Stomach (tissue), 9 donors: ENCODE measurements around the gene REPS2. TPM values are rescaled to one million over a fixed set of nuclear protein-coding genes. Genes with fewer than 3 reads are reported as not detected.
A peak's percentile ranks its signal among the peaks of the same experiment; 100 is the strongest.

Experiments used
- DNase-seq, 2 donors: peaks; one replicate each; pipeline versions ENCODE4 v3.0.0 to v3.0.0-alpha.2; 2013 to 2019
- H3K27ac ChIP-seq, 5 donors: fragments of 200-600 bp in 4 of 5; sonication (generic) in 4 of 5; one replicate each; pipeline ENCODE4 v1.5.1; 2013 to 2019; ENCODE audit warnings: mild to moderate bottlenecking in 1 of 5, moderate library complexity in 1 of 5
- H3K27me3 ChIP-seq, 3 donors: fragments of 200-600 bp; sonication (generic); one replicate each; pipeline ENCODE4 v1.5.1; 2017 to 2019; ENCODE audit warnings: mixed run types in 1 of 3
- H3K36me3 ChIP-seq, 4 donors: fragments of 200-600 bp; sonication (generic); 1 replicate in 3 of 4; 2 replicates in 1 of 4; pipeline ENCODE4 v1.5.1; 2016 to 2019
- H3K4me1 ChIP-seq, 4 donors: fragments of 200-600 bp; sonication (generic); one replicate each; pipeline ENCODE4 v1.5.1; 2016 to 2019
- H3K4me3 ChIP-seq, 4 donors: fragments of 200-600 bp; sonication (generic) in 3 of 4; one replicate each; pipeline ENCODE4 v1.5.1; 2016 to 2019; ENCODE audit warnings: mild to moderate bottlenecking in 1 of 4
- H3K9me3 ChIP-seq, 4 donors: fragments of 200-600 bp; sonication (generic); one replicate each; pipeline ENCODE4 v1.5.1; 2016 to 2019
- EP300 ChIP-seq: sonication (generic); formaldehyde crosslinking; IDR thresholded peaks from one replicate; pipeline ENCODE4 v1.6.1; 2017; ENCODE audit warnings: antibody characterized with exemption
- POLR2A ChIP-seq, 4 donors: fragments of 450-650 bp; IDR thresholded peaks; one replicate each; pipeline ENCODE4 v1.6.1; 2016; ENCODE audit warnings: antibody characterized with exemption in 4 of 4, control low read depth in 2 of 4, mild to moderate bottlenecking in 1 of 4, moderate library complexity in 1 of 4
- POLR2AphosphoS5 ChIP-seq, 3 donors: sonication (generic); formaldehyde crosslinking; IDR thresholded peaks; one replicate each; pipeline ENCODE4 v1.6.1; 2016; ENCODE audit warnings: antibody characterized with exemption in 3 of 3
- whole genome bisulfite sequencing, 5 donors: extraction: QIAGEN DNeasy Blood & Tissue Kit in 3 of 5; methylation state at CpG; one replicate each; pipeline versions ENCODE4 v1.1.5 to v1.1.7; 2013 to 2018; 5-methylcytosine and 5-hydroxymethylcytosine counted together
- intact Hi-C: fragments of 100-400 bp; cut with DNase I; formaldehyde crosslinking; loops from one replicate; pipeline ENCODE4 v1.15.1; 2023; ENCODE audit warnings: low total_unique reads
- polyA plus RNA-seq, 3 donors: library from polyadenylated mRNA; stranded (reverse); fragments of 200-250 nt; gene quantifications; one replicate each; pipeline ENCODE4 v1.2.3, GENCODE V29; 2013
- total RNA-seq, 5 donors: library from RNA; depleted of rRNA; stranded (reverse); fragments of >200 nt; gene quantifications; one replicate each; pipeline versions ENCODE4 v1.1.0 to v1.2.3, GENCODE V29; 2014 to 2016
- TF ChIP-seq, protein P1 (sequence below), 7 experiments: fragments of 450-650 bp in 4 of 7; fragments of 200-600 bp in 3 of 7; sonication (generic) in 3 of 7; IDR thresholded peaks; one replicate each; pipeline ENCODE4 v1.5.1; 2016 to 2019; ENCODE audit warnings: antibody characterized with exemption in 7 of 7, control low read depth in 2 of 7, mild to moderate bottlenecking in 1 of 7
- donor health status: healthy with polysubstance abuse.
- donor health status: Bipolar disorder and iron deficiency.
- donor health status: healthy.

The REPS2 gene
- total and polyA plus RNA-seq, 8 donors, result 6.1 to 281 (median 10.6) TPM

DNA sequence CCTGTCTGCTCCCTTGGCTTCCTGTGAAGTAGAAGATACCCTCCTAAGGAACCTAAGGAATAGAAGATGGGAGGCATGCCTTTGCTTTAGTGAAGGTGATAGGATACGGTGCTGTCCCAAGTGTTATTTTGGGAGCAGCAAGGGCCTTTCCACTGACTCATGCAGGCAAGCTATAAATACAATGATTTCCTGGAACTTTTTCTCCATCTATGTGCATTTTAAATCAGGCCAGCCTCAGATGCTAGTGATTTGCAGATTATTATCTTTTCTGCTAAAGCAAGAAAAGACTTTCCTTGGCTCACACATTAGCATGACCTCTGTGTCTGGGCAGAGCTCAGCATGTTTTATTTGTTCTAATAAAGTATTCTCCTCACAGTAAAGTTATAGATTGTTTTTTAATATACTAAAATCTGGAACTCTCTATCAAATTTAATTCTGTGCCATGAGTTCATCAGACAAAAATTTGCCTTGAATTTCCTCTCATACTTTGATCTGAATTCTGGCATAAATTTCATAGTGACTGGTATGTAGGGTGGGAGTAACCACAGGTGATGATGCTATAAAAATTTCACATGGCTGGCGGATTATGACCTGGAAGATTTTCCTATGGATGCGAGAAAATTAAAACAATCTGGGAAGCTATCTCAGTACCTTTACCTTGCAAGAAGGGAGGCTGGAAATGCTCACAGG, 131.7 kb downstream of the REPS2 start:
- H3K27ac ChIP-seq, result no peak overlapping the region
- TF ChIP-seq, protein P1, sequence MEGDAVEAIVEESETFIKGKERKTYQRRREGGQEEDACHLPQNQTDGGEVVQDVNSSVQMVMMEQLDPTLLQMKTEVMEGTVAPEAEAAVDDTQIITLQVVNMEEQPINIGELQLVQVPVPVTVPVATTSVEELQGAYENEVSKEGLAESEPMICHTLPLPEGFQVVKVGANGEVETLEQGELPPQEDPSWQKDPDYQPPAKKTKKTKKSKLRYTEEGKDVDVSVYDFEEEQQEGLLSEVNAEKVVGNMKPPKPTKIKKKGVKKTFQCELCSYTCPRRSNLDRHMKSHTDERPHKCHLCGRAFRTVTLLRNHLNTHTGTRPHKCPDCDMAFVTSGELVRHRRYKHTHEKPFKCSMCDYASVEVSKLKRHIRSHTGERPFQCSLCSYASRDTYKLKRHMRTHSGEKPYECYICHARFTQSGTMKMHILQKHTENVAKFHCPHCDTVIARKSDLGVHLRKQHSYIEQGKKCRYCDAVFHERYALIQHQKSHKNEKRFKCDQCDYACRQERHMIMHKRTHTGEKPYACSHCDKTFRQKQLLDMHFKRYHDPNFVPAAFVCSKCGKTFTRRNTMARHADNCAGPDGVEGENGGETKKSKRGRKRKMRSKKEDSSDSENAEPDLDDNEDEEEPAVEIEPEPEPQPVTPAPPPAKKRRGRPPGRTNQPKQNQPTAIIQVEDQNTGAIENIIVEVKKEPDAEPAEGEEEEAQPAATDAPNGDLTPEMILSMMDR (IDR thresholded peaks at IDR 0.05), result no peak
- TF ChIP-seq POLR2A (IDR thresholded peaks at IDR 0.05) (no peak), EP300 (no peak), POLR2AphosphoS5 (IDR thresholded peaks at IDR 0.05) (no peak)
- H3K4me3 ChIP-seq, result no peak overlapping the region
- intact Hi-C loops, result no loop called here
- DNase-seq, result peak in 1 of 2 donors; percentile 18
- no peaks in the 10 kb centered on the region for H3K4me1 ChIP-seq
- H3K27me3 ChIP-seq, result no peaks in the 10 kb centered on the region
- no peaks in the 10 kb centered on the region for H3K9me3 ChIP-seq
- peaks cover 0 to 5% (median 4%) of the 10 kb centered on the region in 4 donors for H3K36me3 ChIP-seq
- 65 to 80% (median 73%) methylated on average over 3 of the region's 3 CpGs for WGBS, 5 donors

DNA sequence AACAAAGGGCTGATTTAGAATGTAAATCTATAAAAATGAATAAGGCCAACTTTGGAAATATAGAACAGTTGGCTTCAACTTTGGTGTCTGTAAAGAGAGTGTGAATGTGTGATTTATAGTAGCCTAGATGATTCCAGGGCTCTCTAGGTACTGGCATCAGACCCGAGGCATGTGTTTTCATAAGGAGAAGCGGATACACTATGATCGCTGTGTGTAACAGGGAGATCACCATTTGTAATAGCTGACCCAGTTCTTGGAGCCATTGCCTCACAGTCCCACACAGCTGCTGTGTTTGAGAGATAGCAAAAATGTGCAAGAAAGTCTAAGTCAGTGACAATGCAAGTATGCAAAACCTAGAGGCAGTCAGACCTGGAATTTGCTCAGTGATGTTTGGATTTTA, 135.1 kb downstream of the REPS2 start:
- H3K27ac ChIP-seq, result no peak overlapping the region
- H3K4me1 ChIP-seq, result no peaks in the 10 kb centered on the region
- WGBS, 5 donors, result 67 to 76% (median 72%) methylated on average over 3 of the region's 3 CpGs

DNA sequence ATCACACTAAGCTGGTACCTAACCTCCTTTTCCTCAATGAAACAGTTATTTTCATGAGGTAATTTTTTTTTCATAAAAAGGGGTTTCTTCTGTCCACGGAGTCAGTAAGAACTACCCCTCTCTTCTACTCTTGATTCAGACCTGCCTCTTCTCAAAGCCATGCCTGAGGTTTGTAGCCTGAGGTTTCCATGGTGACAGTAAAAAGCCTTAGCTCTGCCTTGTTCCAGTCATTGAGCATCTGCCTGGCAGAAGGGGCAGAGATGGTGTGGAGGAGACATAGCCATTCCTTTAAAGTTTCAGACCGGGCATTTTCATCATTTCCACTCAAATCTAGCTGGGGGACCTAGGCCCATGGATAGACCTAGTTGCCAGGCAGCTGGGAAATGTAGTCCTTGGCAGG, 135.5 kb downstream of the REPS2 start:
- no peak overlapping the region for H3K4me3 ChIP-seq
- H3K9me3 ChIP-seq, result no peaks in the 10 kb centered on the region
- intact Hi-C loops, result no loop called here
- H3K27me3 ChIP-seq, result no peaks in the 10 kb centered on the region
- H3K4me1 ChIP-seq, result no peaks in the 10 kb centered on the region
- H3K36me3 ChIP-seq, result peaks cover 0 to 5% (median 2%) of the 10 kb centered on the region in 4 donors
- no peak overlapping the region for H3K27ac ChIP-seq
- TF ChIP-seq POLR2A (IDR thresholded peaks at IDR 0.05), result no peak
- TF ChIP-seq, protein P1 (IDR thresholded peaks at IDR 0.05), result no peak
- no peak for TF ChIP-seq POLR2AphosphoS5 (IDR thresholded peaks at IDR 0.05)
- TF ChIP-seq EP300, result no peak
- WGBS, 5 donors, result 57 to 96% (median 71%) methylated on average over 2 of the region's 2 CpGs
- peak in 1 of 2 donors; percentile 10 for DNase-seq

More for the DNA sequence above, 135.1 kb downstream of the REPS2 start:
- no peaks in the 10 kb centered on the region for H3K9me3 ChIP-seq
- TF ChIP-seq POLR2A (IDR thresholded peaks at IDR 0.05), result no peak
- TF ChIP-seq, protein P1 (IDR thresholded peaks at IDR 0.05), result no peak
- no peak for DNase-seq
- H3K4me3 ChIP-seq, result no peak overlapping the region
- intact Hi-C loops, result no loop called here
- H3K27me3 ChIP-seq, result no peaks in the 10 kb centered on the region
- peaks cover 0 to 5% (median 2%) of the 10 kb centered on the region in 4 donors for H3K36me3 ChIP-seq

DNA sequence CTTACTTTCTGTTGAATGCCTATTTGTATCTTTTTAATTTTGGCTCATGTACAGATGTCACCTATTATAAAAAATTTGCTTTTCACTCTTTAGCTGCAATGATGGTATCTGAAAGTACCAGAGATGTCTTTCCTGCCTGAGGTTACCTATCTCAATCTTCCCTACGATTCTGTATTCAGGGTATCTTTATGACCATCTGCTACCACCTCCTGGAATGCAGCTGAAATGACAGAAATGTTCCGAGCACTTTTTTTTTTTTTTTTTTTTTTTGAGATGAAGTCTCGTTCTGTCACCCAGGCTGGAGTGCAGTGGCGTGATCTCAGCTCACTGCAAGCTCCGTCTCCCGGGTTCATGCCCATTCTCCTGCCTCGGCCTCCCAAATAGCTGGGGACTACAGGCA, 136.4 kb downstream of the REPS2 start:
- Histone ChIP-seq H3K27ac (no peak overlapping the region), H3K36me3 (peaks cover 0 to 1% (median 0%) of the 10 kb centered on the region in 4 donors), H3K27me3 (no peaks in the 10 kb centered on the region), H3K4me3 (no peak overlapping the region), H3K9me3 (no peaks in the 10 kb centered on the region), H3K4me1 (no peaks in the 10 kb centered on the region)
- peak in 1 of 2 donors; percentile 16 for DNase-seq
- intact Hi-C loops, result no loop called here
- WGBS, 5 donors, result 45 to 60% (median 52%) methylated on average over 7 of the region's 7 CpGs
- no peak for TF ChIP-seq POLR2A (IDR thresholded peaks at IDR 0.05)
- TF ChIP-seq EP300, result no peak
- no peak for TF ChIP-seq POLR2AphosphoS5 (IDR thresholded peaks at IDR 0.05)
- TF ChIP-seq, protein P1 (IDR thresholded peaks at IDR 0.05), result no peak
